Measurements from ENCODE around the gene IRF9.

IRF9 gene, protein sequence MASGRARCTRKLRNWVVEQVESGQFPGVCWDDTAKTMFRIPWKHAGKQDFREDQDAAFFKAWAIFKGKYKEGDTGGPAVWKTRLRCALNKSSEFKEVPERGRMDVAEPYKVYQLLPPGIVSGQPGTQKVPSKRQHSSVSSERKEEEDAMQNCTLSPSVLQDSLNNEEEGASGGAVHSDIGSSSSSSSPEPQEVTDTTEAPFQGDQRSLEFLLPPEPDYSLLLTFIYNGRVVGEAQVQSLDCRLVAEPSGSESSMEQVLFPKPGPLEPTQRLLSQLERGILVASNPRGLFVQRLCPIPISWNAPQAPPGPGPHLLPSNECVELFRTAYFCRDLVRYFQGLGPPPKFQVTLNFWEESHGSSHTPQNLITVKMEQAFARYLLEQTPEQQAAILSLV

DNA sequence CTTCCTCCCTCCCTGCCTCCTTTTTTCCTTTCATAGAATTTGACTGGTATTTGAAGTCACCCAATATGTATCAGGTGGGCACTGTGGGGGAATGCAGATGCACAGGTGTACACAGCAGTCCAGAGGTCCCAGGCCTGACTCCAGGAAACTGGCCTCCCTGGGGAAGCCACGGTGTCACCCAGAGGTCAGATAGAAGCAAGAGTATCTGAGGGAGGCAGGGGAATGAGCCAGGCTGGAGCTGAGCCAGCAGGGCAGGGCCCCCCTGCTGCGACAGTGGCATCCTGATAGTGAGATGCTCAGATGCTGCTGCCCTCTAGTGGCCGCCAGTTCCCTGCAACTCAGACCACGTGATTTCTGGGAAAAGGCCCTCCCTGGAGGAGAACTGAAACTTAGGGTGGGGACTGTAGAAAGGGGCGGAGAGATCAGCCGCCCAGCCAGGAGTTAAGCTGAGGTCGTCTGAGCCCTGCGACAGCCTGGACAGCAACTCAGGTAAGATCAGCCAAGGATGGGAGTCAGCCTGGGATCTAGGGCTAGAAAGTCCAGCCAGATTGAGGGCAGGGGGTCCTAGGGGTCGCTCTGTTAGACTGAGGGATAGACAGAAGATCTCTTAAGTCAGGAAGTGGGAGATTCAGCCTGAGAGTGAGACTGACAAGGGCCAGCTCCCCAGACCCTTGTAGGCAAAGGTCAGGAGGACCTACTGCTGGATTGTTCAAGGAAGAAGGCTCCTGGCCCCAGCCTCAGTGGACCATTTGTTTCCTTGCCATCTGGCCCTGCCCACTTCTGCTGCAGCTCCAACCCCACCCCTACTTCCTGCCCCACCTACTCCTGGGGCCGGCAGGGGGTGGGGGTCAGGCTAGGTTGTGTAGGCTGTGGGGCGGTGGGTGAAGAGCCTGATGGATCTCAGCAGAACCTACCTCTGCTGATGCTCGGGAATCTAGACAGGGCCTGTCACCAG lies at the start of gene IRF9:
IRF9 (plus strand) TSS at position 416 of the 955 bp plus-strand sequence. CDS start 880 bp downstream, outside the sequence.
- peak; percentile 68 to 99 (median 92) for DNase-seq

DNA sequence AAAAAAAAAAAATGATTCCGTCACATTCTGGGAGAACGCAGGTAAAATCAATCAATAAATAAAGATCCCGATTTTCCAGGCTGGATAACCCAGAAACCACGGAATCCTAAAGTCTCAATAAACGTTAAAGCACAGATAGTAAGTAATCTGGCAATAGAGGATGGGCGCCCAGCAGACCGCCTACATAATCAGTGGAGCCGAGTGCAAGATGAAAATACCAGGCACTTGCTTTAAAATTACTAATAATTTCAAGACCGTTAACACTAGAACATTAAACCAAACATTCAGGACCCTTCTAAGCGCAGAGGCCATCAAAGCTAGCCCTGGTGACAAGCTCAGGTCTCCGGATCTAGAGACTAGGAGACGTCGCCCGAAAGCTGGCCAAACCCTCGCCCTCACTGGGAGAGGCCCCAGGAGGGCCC lies 47.7 kb upstream of the IRF9 start:
- DNase-seq: peak in 1 of 51 donors; percentile 33

DNA sequence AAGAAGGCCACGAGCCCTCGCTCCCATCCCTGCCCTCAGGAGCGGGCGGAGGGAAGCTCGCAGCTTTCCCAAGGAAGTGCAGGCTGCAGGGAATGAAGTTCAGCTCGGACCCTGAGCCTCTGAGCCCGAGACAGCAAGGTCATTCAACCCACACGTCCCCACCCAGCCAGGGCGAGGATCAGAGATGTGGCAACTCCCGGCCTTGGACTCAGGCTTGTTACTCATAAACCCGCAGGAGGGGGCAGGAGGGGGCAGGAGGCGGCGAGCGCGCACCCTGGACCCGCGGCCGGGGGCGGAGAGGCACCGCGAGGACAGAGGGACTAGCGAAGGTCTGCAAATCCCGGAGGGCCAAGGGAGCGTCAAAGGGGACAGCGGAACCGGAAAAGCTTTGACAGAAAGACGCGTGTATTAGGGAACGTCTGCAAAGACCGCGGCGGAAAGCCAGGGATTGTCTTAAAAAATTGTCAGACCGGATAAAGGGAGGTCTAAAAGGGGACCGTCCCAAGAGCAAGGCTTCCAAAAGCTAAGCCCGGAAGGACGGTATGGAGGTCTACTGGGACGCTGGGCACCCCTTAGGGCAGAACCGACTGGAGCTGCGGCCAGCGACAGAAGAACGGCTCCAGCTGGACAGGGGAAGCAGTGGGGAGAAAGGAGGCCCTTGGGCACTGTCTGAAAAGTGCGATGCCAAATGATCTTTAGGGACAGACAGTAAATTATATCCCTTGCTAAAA lies 47.1 kb upstream of the IRF9 start:
- peak in 49 of 51 donors; percentile 58 to 97 (median 84) for DNase-seq

DNA sequence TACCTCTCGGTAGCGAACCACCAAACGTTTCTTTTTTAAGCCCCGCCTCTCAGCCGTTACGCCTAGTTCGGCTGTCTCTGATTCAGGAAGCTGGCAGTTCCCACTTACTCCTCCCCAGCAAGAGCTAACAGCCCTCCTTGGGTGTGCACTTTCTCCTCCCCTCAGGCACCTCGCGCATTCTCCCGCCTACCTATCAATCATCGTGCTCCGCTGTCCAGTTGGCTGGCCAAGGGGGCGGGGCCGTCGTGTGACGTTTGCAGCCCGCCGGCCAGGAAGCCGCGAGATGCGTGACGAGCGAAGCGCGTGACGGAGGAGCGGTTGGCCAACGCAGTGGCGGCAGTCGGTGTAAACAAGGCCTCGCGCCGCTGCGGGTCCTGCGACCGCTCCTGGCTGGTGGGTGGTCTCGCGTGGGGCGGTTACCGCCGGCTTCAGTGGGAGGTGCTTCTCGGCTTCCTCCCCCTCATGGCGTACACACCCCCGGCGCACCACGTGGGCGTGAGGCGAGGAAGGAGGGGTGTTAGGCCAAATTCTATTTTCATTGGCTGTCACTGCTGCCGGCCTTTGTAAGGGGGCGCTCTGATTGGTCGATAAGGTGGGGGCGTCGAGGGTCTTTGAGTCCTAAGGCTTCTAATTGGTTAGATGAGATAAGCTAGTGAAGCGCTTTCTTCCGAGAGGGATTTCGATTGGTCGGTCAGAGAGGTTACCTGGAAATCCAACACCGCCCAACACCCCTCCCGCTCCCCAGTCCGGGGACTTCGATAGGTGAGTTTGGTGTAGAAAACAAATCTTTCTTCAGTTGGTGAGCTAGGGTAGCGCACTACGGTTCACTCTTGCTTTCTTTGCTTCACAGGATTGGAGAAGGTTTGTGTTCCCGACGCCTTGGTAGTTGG lies 46.3 kb upstream of the IRF9 start, which contains the start of the genes DCAF11 and NRL:
DCAF11 (plus strand) TSS at position 246 of the 890 bp plus-strand sequence. CDS start 818 bp downstream, outside the sequence.
NRL (minus strand) TSS at position 418 of the 890 bp plus-strand sequence. CDS start 32,101 bp downstream, outside the sequence.
- peak; percentile 91 to 100 (median 99) for DNase-seq

DNA sequence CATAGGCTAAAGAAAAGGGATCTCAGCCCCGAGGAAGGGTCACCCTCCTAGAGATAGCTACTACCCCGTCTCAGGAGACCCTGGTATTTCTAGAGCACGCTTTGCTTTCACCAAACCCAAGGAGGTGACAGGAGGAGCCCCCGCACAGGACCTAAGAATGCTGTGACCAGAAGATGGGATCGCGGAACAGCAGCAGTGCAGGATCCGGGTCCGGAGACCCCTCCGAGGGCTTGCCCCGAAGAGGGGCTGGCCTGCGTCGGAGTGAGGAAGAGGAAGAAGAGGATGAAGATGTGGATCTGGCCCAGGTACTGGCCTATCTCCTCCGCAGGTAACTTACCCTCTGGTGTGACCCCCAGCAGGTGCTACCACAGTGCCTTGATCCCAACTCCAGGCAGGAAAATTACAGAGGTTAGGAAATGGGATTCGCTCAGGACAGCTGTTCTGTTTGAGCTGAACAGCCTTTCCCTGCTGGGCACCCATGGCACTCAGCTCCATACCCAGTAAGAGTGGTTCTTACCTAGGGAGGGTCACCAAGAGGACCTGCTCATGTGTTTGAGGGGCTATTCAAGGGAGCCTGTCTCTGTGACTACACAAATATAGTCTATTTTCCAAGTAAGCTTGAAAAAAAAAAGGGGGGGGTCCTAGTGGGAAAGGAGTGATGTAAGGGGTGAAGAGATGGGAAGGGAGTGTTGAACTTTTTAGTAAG lies 45.5 kb upstream of the IRF9 start:
- no peak for DNase-seq

DNA sequence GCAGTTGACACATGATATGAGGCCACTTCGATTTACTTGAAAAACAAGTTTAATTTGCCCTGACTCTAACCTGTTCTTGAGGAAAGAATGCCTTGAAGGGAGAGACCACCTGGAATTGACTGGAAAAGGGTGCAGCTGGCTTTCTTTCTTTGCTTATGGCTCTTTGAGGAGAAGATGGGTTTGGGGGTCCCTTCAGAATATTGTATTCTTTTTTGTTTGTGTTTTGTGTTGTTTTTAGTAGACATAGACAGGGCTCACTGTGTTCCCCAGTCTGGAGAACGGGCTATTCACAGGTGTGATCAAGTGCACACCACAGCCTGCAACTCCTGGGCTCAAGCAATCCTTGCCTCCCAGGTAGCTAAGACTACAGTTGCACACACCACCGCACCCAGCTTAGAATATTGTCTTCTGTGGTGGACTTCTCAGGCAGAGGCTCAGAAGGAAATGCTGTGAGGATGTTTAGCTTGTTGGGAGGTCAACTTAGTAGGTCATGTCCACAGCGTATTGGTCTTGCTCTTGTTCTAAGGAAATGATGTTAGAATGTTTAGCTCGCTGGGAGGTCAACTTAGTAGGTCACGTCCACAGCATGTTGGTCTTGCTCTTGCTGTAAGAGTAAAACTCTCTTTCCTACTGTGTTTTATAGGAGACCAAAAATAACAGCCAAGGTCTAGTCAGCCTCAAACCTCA lies 44.8 kb upstream of the IRF9 start:
- no peak for DNase-seq

DNA sequence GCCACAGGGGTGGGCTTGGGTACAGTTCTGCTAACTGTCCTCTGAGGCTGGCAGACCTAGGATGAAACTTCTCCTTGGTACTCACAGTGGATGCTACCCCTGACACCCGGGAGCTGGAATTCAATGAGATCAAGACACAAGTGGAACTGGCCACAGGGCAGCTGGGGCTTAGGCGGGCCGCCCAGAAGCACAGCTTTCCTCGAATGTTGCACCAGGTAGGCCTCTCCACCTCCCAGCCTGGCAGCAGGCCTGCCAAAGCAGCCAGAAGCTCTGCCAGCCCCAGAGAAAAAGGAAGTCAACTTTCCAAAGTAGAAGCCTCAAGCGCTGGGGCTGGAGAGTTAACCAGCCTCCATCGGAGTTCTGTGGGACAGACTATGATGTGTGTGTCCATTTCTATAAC lies 43.9 kb upstream of the IRF9 start:
- no peak for DNase-seq

DNA sequence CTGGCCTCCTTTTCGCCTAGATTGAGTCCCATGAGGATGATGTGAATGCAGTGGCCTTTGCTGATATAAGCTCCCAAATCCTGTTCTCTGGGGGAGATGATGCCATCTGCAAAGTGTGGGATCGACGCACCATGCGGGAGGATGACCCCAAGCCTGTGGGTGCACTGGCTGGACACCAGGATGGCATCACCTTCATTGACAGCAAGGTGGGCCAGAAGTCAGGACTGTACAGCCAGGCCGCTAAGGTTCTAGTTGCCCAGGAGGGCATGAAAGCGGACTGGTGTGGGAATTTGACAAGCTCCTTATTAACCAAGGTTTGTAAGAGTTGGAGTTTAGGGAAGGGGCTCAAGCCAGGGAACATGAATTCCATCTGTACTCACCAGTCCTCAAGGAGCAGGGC lies 41.4 kb upstream of the IRF9 start:
- no peak for DNase-seq

DNA sequence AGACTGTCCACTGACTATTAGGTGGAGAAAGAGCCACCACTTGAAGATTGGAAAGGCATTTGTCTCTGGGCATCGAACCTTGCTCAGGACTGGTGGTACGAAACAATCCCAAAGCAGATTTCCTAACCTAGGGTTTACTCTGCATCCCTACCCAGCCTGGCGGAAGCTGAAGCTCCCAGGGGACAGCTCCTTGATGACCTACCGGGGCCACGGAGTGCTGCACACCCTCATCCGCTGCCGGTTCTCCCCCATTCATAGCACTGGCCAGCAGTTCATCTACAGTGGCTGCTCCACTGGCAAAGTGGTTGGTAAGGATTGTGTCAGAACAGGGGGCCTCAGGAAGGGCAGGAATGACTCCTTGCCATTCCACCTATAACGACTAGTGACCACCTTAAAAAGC lies 39.9 kb upstream of the IRF9 start:
- no peak for DNase-seq

DNA sequence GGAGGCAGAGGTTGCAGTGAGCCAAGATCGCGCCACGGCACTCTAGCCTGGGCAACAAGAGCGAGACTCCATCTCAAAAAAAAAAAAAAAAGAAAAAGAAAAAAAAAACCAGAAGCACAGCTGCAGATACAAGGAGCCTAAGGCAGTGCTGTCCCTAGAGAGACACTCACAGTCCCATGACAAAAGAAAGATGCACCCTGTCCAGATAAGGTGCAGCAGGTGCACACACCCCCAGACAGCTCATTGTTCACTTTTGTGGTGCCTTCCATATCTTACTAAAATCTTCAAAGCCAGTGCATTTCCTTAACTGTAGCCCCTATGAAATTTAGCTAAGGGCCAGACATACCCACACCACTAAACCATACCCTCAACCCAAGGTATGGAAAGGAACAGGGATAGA lies 38.6 kb upstream of the IRF9 start:
- no peak for DNase-seq

DNA sequence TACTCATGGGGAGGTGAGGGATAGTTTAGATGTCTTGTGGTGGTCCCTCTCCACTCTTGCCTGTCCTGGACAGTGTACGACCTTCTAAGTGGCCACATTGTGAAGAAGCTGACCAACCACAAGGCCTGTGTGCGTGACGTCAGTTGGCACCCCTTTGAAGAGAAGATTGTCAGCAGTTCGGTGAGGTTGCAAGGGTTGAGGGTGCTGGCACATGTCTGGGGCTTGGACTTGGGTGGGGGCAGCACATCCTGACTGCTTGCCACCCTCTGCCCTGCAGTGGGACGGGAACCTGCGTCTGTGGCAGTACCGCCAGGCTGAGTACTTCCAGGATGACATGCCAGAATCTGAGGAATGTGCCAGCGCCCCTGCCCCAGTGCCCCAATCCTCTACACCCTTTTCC lies 38.2 kb upstream of the IRF9 start:
- DNase-seq: no peak

DNA sequence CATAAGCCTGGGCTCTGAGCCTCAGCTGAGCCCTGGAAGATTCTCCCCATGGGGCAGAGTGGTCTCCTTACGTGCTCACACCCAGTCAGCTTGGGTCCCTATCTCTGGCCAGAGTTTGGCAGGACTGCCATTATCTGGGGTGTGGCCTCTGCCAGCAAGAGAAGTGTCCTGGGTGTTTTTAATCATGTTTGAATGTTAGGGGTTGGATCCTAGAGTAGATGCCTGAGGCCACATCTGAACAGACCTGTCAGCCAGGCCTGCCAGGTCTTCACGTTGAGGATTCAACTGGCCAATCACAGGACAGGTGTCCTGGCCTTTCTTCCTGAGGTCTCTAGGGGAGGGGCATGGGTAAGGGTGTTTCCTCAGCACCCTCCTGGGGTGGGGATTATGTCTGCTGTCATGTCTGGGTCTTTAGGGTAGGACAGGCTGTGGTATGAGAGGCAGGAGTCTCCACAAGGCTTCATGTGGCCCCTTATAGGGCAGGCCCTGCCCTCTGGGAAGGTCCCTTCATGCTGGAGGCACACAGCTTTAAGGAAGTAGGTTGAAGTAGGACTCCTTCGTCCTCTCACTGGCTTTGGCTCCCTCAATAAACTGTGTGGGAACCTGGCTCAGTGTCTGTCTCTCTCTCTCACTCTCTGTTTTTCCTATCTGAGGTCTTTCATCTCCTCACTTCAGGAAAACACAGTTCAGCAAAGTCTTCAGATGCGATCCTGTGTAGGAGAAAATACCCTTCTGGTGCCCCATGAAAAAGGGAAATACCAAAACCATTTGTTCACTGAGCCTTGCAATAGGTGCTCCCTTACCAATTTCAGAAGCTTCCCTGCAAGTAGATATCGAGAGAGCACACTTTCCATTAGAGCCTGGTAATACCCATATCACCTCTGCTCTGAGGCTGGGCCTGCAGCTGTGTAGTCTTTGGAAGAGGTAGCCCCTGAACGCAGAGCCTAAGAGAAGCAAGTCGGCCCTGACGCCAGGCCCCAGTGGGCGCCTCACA lies 37.3 kb upstream of the IRF9 start:
- no peak for DNase-seq

DNA sequence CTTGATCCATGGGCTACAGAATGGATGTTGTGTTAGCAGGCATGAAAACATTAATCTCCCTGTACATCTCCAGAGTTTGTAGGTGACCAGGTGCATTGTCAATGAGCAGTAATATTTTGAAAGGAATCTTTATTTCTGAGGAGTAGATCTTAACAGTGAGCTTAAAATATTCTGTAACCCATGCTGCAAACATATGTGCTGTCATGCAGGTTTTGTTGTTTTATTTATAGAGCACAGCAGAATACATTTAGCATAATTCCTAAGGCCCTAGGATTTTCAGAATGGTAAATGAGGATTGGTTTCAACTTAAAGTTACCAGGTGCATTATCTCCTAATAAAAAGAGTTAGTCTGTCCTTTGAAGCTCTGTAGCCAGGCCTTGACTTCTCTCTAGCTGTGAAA lies 34.1 kb upstream of the IRF9 start:
- DNase-seq: no peak

DNA sequence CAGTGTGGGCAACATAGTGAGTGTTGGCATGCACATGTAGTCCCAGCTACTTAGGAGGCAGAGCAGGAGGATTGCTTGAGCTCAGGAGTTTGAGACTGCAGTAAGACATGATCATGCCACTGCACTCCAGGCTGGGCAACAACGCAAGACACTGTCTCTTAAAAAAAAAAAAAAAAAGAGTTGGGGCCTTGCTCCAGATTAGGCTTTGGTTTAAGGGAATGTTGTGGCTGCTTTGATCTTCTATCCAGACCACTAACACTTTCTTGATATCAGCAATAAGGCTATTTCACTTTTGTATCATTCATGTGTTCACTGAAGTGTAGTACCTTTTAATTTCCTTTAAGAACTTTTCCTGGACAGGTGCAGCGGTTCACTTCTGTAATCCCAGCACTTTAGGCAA lies 33.4 kb upstream of the IRF9 start:
- no peak for DNase-seq

DNA sequence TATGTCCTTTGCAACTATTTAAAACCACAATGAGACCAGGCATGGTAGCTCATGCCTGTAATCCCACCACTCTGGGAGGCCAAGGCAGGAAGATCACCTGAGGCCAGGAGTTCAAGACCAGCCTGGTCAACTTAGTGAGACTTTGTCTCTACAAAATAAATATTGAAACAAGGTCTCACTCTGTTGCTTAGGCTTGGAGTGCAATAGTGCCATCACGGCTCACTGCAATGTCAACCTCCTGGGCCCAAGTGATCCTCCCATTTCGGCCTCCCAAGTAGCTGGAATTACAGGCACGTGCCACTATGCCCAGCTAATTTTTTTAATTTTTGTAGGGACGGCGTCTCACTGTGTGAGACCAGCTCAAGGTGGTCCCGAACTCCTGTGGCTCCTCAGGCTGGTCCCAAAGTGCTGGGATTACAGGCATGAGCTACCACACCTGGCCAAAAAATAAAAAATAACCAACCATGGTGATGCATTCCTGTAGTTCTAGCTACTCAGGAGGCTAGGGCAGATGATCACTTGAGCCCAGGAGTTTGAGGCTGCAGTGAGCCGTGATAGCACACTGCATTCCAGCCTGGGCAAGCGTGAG lies 31.6 kb upstream of the IRF9 start:
- no peak for DNase-seq

DNA sequence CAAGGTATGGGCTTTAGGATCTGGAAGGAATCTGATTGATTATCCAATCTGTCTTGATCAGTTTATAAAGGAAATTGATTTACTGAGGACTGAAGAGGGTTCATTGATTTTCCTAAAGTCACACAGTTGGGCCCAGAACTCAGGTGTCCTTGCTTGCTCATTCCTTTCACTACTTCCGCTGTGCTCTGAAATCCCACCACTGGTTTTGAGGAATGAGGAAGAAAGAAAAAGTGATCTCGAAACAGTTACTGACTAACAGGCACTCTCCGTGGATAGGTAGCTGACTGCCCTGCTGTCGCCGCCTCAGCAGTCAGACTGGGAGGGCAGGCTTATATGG lies 30.7 kb upstream of the IRF9 start, which contains the start of gene FITM1:
FITM1 (plus strand) TSS at position 280 of the 337 bp plus-strand sequence. CDS start 905 bp downstream, outside the sequence.
- no peak for DNase-seq
